ENCODE measurements around the gene DBN1. TPM values are rescaled to one million over a fixed set of nuclear protein-coding genes. Genes with fewer than 3 reads are reported as not detected.
"Not testable (repeated sequence)": the region's sequence is repeated elsewhere in the genome, so short reads cannot be mapped to it uniquely, and the experiment has no call there.

DBN1 gene
- total RNA-seq, 2 donors from 2014 or later, result 30.2 to 55.1 TPM

DNA sequence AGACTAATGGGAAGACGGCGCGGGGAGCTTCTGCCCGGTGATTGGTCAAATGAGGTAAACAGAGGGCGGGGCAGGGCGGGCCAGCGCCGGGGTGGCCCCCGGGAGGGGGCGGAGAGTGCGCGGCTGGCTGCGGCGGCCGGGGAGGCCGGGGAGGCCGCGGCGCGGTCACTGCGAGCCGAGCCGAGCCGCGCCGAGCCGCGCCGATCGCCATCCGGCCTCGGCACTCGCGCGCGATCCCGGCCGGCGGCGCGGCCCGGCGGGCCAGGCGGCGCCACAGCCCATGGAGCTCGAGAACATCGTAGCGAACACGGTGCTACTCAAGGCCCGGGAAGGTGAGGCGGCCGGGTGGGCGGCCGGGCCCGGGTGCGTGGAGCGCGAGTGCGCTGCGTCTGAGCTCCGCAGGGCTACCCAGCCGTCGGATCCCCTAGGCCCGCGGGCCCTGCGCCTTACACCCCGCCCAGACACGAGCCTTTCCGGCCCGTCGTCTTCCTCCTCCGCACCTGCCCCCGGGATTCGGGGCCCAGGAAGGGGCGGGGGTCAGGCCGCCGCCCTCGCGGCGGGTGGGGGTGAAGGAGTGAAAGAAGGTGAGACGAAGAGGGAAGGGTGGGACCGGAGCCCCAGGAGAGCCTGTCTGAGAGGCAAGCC, 46.7 kb downstream of the DBN1 start, which contains the start of gene GRK6:
GRK6 (plus strand) TSS at position 111 of the 645 bp plus-strand sequence; CDS start at position 281, 170 bp downstream.
- ATAC-seq (no peak), DNase-seq (peak; percentile 57)
- intact Hi-C loops (cut with DNase I), result no loop called here

- DNase-seq, result peak; percentile 100
- peak; percentile 97 for ATAC-seq
- intact Hi-C loops (cut with DNase I), result no loop called here
Observed at GRCh38 chr5:177425801-177426565, 47.5 kb downstream of the DBN1 start.

DNA sequence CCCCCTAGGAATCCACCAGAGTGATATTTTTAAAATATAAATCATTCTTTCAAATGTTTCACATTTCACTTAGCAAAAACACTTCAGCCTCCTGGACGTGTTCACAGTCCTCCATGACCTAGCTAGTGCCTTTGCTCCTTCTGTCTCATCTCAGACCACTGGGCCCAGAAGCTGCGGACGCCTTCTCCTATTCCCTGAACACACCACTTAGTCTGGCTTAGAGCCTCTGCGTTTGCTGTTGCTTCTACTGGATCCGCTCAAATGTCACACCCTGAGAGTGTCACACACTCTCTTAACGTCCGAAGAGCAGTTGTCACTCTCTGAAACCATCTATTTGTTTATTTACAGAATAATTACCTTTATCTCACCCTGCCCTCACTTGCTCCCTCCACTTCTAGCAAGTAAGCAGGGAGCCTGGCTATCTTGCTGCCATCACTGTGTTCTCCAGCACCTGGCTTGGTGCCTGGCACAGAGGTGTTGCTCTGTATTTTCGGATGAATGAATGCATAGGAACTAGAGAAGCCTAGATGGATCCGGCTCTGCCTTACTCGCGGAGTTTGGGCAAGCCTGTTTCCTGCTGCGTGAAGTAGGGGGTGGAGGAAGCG, 48.1 kb downstream of the DBN1 start:
- ATAC-seq (no peak), DNase-seq (no peak)
- intact Hi-C loops (cut with DNase I), result no loop called here

DNA sequence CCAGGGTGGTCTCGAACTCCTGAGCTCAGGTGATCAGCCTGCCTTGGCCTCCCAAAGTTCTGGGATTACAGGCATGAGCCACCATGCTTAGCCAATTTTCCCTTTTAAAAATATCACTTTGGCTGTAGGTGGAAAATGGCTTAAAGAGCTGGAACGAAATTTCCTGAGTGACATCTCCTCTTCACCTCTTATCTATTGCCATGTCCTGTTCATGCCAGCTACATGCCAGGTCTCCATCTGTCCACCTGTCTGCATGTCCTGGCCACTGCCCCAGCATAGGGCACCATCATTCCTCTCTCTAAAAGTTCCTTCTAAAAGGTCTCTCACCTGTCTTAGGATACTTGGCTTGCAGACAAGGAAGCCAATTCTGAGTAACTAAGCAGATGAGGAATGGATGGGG, 49.8 kb downstream of the DBN1 start:
- ATAC-seq, result no peak
- intact Hi-C loops (cut with DNase I), result no loop called here
- DNase-seq, result no peak

DNA sequence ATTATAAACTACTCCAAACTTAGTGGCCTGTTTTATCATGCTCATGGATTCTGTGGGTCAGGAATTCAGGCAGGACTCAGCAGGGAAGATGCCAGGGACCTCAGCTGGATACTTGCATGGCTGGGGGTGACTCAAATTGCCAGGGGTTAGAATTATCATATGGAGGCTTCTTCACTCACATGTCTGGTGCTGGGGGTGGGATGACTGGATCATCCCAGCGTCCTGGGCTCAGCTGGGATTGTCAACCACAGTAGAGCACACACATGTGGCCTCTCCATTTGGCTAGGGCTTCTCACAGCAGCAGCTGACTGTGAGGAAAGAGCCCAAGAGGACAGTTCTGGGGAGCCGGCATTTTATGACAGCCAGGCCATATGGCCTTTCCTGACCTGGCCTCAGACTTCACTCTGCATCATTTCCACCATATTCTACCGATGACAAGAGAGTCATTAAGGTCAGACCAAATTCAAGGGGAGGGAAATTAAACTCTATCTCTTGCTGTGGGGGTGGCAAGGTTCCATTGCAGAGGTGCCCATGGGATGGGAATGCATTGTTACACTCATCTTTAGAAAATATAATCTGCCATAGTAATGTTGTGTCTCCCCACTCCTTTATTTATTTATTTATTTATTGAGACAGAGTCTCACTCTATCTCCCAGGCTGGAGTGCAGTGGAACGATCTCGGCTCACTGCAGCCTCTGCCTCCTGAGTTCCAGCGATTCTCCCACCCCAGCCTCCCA, 52.2 kb downstream of the DBN1 start:
- ATAC-seq (no peak), DNase-seq (no peak)
- intact Hi-C loops (cut with DNase I), result no loop called here

GRCh38 chr5:177420472-177420871, 53.0 kb downstream of the DBN1 start:
- intact Hi-C loops (cut with DNase I); ATAC-seq: not testable (repeated sequence)

GRCh38 chr5:177419046-177419445, 54.4 kb downstream of the DBN1 start:
- intact Hi-C loops (cut with DNase I), result no loop called here
- no peak for DNase-seq
- no peak for ATAC-seq

More at GRCh38 chr5:177420472-177420871, 53.0 kb downstream of the DBN1 start:
- DNase-seq, result not testable (repeated sequence)

DNA sequence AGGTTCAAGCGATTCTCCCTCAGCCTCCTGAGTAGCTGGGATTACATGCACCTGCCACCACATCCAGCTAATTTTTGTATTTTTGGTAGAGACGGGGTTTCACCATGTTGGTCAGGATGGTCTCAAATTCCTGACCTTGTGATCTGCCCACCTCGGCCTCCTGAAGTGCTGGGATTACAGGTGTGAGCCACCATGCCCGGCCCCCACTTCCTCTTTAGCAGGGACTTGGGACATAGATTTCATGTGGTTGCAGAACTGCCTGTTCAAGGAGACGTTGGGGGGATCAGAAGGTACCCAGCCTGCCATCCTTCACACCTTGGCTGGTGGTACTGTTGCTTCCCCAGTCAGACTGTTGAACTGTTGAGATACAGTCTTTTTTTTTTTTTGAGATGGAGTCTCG, 56.4 kb downstream of the DBN1 start:
- intact Hi-C loops (cut with DNase I); DNase-seq; ATAC-seq: not testable (repeated sequence)

GRCh38 chr5:177414481-177414880, 59.0 kb downstream of the DBN1 start:
- ATAC-seq, result no peak
- no peak for DNase-seq
- intact Hi-C loops (cut with DNase I), result no loop called here

- no peak for ATAC-seq
- intact Hi-C loops (cut with DNase I), result no loop called here
- no peak for DNase-seq
Observed at GRCh38 chr5:177412603-177413233, 60.7 kb downstream of the DBN1 start.

- intact Hi-C loops (cut with DNase I), result no loop called here
- DNase-seq, result no peak
- no peak for ATAC-seq
Observed at GRCh38 chr5:177410575-177410974, 62.9 kb downstream of the DBN1 start.

DNA sequence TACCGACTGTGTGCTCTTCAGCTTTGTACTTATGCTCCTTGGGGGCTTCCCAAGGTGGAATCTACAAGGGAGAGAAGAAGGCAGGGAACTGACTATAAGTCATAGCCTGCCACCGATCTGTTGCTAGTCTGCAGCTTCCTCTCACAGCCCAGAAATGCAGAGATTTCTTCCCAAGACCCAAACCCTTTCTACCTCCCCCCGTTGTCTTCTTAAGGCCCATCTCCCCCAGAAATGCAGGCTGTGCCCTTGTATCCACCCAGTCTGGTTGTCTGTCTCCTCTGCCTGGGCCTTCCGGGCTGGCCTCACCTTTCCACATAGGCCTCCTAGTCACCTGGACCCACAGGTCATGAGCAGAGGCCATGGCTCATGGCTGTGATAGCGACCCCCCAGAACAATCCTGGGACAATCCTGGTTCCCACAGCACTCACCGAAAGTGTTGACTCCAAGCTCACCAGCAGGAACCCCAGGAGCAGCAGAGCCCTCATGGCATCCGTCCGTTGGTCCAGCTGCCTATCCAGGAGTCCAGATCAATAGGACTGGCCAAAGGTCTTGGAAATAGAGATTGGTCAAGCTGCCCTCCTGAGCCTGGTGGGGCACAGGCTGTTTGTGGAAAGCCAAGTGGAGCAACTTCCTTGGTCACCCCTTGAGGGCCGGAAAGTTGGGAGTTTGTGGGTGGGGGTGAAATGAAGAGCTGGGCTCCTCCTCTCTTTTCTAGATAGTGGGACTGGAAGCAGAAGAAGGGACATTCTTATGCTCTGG, 64.2 kb downstream of the DBN1 start, which contains the start of gene F12:
F12 (minus strand) TSS at position 522 of the 759 bp plus-strand sequence; CDS start at position 485, 37 bp downstream.
- DNase-seq (no peak), ATAC-seq (no peak)
- intact Hi-C loops (cut with DNase I), result loop anchor here in 1 of 2 donors (5.0 kb wide), 1 partner anchor 43 kb away; no protein-coding TSS in a partner anchor

Other genes with a start within 250 kb of the DBN1 start
- 10 to 100 TPM; 18.8 to 20.1 TPM for gene RAB24, start 169.9 kb downstream of the DBN1 start, total RNA-seq
- gene PRELID1, start 169.8 kb downstream of the DBN1 start, total RNA-seq, result 10 to 100 TPM; 52.6 to 64.0 TPM
- gene MXD3, start 161.7 kb downstream of the DBN1 start, total RNA-seq, result 1 to 10 TPM; 2.8 to 3.4 TPM
- 10 to 100 TPM; 76.4 to 77.7 TPM for gene LMAN2, start 122.0 kb downstream of the DBN1 start, total RNA-seq
- 1 to 10 TPM; 3.7 to 4.7 TPM for gene RGS14, start 115.7 kb downstream of the DBN1 start, total RNA-seq
- not detected for gene SLC34A1, start 89.2 kb downstream of the DBN1 start, total RNA-seq
- gene PFN3, start 73.0 kb downstream of the DBN1 start, total RNA-seq, result not detected
- under 1 TPM; 0.27 to 0.39 TPM for gene F12, start 64.1 kb downstream of the DBN1 start, total RNA-seq
- 10 to 100 TPM; 14.6 to 20.1 TPM for gene GRK6, start 47.0 kb downstream of the DBN1 start, total RNA-seq
- gene PRR7, start 26.8 kb downstream of the DBN1 start, total RNA-seq, result 1 to 10 TPM in 1 of 2 donors, under 1 TPM in 1; 0.59 to 1.6 TPM
- 10 to 100 TPM; 50.5 to 94.5 TPM for gene PDLIM7, start 24.0 kb upstream of the DBN1 start, total RNA-seq
- 1 to 10 TPM; 5.3 to 9.0 TPM for gene DOK3, start 36.2 kb upstream of the DBN1 start, total RNA-seq
- 10 to 100 TPM; 33.1 to 53.5 TPM for gene DDX41, start 43.3 kb upstream of the DBN1 start, total RNA-seq
- 10 to 100 TPM; 26.1 to 30.1 TPM for gene FAM193B, start 80.9 kb upstream of the DBN1 start, total RNA-seq
- gene TMED9, start 118.6 kb upstream of the DBN1 start, total RNA-seq, result 100 to 1,000 TPM; 101 to 131 TPM
- 10 to 100 TPM; 14.5 to 20.4 TPM for gene B4GALT7, start 126.5 kb upstream of the DBN1 start, total RNA-seq

Data from left cardiac atrium (tissue), 4 donors.